Cardiac ventricle fibroblast (primary cell): ENCODE data around the gene SMIM5. TPM values are rescaled to one million over a fixed set of nuclear protein-coding genes. Genes with fewer than 3 reads are reported as not detected.

ENCODE experiments used
- total RNA-seq: library from RNA; depleted of rRNA; stranded (reverse); fragments of >200 nt; gene quantifications from 2 replicates; pipeline ENCODE4 v1.2.3, GENCODE V29; 2015

SMIM5 gene
- total RNA-seq: not detected in 2 replicates

GRCh38 chr17:75632863-75633485 lies at the start of gene SMIM5:
Gene SMIM5, plus strand, starts transcription at chr17:75633434. Its CDS starts 6,768 bp downstream, at chr17:75640202.

GRCh38 chr17:75587675-75588595 lies 45.3 kb upstream of the SMIM5 start, which contains the start of gene MYO15B:
Gene MYO15B, plus strand, starts transcription at chr17:75587800. Its CDS starts 258 bp downstream, at chr17:75588058.

GRCh38 chr17:75666959-75667790 lies 33.9 kb downstream of the SMIM5 start, which contains the start of the genes RECQL5 and SAP30BP:
Gene RECQL5, minus strand, starts transcription at chr17:75667154. Its CDS starts 597 bp downstream, at chr17:75666557.
Gene SAP30BP, plus strand, starts transcription at chr17:75667338. Its CDS starts 35 bp downstream, at chr17:75667373.

Other genes with a start within 250 kb of the SMIM5 start
- 51.5 and 100 TPM in 2 replicates for gene GRB2, start 227.8 kb upstream of the SMIM5 start, total RNA-seq
- gene TMEM94, start 176.8 kb upstream of the SMIM5 start, total RNA-seq: 32.3 and 51.9 TPM in 2 replicates
- gene CASKIN2, start 117.9 kb upstream of the SMIM5 start, total RNA-seq: 6.9 and 7.1 TPM in 2 replicates
- gene TSEN54, start 116.9 kb upstream of the SMIM5 start, total RNA-seq: 17.3 and 19.4 TPM in 2 replicates
- gene LLGL2, start 107.7 kb upstream of the SMIM5 start, total RNA-seq: not detected in 2 replicates
- gene MYO15B, start 45.6 kb upstream of the SMIM5 start, total RNA-seq: 0.37 and 0.83 TPM in 2 replicates
- gene RECQL5, start 33.7 kb downstream of the SMIM5 start, total RNA-seq: 10.3 and 13.6 TPM in 2 replicates
- gene SAP30BP, start 33.9 kb downstream of the SMIM5 start, total RNA-seq: 32.4 and 36.3 TPM in 2 replicates
- gene ITGB4, start 88.0 kb downstream of the SMIM5 start, total RNA-seq: 0.25 and 0.59 TPM in 2 replicates
- 20.0 and 26.4 TPM in 2 replicates for gene GALK1, start 131.8 kb downstream of the SMIM5 start, total RNA-seq
- gene UNK, start 151.4 kb downstream of the SMIM5 start, total RNA-seq: 22.0 and 26.1 TPM in 2 replicates
- gene UNC13D, start 211.0 kb downstream of the SMIM5 start, total RNA-seq: 0.12 and 0.20 TPM in 2 replicates
- gene WBP2, start 221.9 kb downstream of the SMIM5 start, total RNA-seq: 35.1 and 43.8 TPM in 2 replicates
- gene TRIM47, start 245.1 kb downstream of the SMIM5 start, total RNA-seq: 31.0 and 35.9 TPM in 2 replicates